ENCODE results near the gene MMD.
"Not testable (repeated sequence)": the region's sequence is repeated elsewhere in the genome, so short reads cannot be mapped to it uniquely, and the experiment has no call there.

MMD gene

GRCh38 chr17:55442953-55443683 is 21.5 kb upstream of the MMD start:
- no peak for DNase-seq

GRCh38 chr17:55442462-55442861 is 20.8 kb upstream of the MMD start:
- DNase-seq = no peak

- peak; percentile 69 for DNase-seq
Measured at GRCh38 chr17:55441544-55441943, 19.9 kb upstream of the MMD start.

DNA sequence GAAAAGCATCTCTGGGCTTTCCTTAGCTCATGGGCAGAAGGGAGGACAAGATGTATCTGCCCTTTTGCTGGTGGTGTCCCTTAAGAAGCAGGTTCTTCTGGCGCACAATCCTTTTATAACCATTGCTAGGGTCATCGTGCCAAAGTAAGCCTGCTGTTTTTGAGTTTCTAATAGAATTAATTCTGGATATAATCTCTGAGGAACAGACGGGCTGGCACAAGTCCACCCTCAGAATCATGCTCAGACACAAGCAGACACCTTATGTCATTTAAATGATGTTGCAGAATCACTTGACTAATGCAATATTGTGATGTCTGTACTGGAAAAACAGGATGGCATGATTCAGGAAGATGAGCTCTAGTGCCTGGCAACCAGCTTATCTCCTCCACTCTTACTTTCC is 18.8 kb upstream of the MMD start:
- DNase-seq = peak; percentile 88

- DNase-seq = no peak
Measured at GRCh38 chr17:55437159-55437605, 15.5 kb upstream of the MMD start.

- no peak for DNase-seq
Measured at GRCh38 chr17:55436224-55437158, 14.9 kb upstream of the MMD start.

DNA sequence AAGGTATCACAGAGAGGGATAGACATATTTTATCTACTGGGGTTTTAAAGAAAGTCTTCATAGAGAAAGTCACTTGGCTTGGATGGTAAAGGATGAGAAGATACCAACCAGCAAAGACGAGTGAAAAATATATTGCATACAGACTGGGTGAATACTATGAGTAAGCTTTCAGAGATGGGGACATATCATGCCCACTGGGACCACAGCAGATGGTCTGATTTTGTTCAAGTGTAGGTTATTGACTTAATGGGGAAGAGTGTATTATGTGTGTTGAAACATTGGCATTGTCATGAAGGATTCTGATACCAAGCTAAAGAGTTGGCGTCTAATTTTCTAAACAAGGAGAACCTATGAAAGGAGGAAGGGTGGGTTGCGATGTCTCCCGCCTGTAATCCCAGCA is 13.8 kb upstream of the MMD start:
- DNase-seq = peak; percentile 52

DNA sequence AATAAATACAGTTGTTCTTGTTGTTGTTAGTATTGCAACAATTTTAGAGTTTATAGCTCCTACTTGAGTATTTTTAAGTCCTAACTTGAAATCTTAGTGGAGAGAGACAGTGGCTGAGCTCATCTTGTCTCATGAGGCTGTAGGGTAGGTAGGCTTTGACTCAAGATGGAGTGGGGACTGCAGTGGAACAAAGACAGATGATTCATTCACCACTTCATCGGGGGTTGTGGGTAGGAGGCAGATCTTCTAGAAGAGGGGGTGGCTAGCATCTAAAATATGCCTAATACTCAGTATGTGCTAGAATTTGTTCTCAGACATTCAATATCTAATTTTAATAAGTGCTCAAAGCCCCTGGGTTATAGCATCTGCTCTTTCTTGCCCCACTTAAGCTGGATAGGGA is 13.1 kb upstream of the MMD start:
- DNase-seq = no peak

GRCh38 chr17:55433629-55434422 is 12.2 kb upstream of the MMD start:
- no peak for DNase-seq

- no peak for DNase-seq
Measured at GRCh38 chr17:55433029-55433628, 11.5 kb upstream of the MMD start.

- DNase-seq = no peak
Measured at GRCh38 chr17:55432358-55433028, 10.9 kb upstream of the MMD start.

DNA sequence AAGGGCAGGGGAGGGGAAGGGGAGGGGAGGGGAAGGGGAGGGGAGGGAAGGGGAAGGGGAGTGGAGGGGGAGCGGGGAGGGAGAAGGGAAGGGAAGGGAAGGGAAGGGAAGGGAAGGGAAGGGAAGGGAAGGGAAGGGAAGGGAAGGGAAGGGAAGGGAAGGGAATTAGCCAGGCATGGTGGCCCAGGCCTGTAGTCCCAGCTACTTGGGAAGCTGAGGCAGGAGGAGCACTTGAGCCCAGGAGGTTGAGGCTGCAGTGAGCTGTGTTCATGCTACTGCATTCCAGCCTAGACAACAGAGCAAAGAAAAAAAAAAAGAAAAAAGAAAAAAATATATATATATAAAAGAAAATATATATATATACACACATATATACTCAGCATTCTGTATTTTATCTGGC is 10.3 kb upstream of the MMD start:
- not testable (repeated sequence) for DNase-seq

DNA sequence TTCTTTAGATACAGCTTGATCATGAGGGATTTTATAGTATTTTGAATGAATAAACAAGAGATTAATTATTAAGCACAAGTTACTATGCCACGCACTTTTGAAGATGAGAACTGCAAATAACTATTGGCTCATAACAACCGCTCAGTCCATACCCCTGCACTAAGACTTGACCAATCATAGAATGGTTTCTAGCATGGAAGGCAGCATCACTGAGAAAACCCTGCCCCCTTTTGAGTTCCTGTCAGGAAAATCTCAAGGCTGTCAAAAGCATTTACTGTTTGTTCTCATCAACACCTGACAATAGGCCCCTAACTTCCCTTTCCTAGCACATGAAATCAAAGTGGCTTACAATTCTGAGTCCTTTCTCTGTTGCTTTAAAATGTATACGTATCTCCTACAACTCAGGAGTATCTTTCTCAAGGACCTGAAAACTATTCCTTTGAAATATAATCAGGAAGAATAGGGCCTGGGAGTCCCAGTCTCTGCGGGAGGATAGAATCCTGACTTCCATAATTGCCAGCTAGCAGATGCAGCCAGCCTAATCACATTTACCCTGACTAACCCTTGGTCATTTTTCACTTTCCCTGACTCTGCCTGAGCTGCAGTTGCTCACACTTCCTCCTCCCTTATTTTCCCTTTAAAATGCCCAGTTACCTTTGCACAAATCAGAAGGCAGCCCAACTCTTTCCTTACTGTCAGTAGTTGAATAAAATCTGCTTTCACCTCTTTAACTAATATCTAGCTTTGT is 9.1 kb upstream of the MMD start:
- no peak for DNase-seq

- DNase-seq = no peak
Measured at GRCh38 chr17:55427587-55427882, 5.9 kb upstream of the MMD start.

- no peak for DNase-seq
Measured at GRCh38 chr17:55426851-55427586, 5.4 kb upstream of the MMD start.

GRCh38 chr17:55424893-55425540 is 3.4 kb upstream of the MMD start:
- DNase-seq = no peak

DNA sequence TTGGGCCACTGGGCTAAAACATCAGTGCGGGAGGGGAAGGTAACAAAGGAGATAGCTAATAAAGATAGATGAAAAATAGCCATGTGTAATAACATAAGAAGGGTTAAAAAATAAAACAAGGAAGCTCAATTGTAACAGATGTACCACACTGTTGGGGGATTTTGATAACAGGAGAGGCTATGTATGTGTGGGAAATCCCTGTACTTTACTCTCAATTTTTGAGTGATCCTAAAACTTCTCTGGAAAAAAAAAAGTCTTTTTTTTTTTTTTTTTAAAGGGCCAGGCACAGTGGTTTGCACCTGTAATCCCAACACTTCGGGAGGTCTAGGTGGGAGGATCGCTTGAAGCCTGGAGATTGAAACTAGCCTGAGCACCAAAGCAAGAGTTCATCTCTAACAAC is 1.9 kb upstream of the MMD start:
- no peak for DNase-seq

- DNase-seq = not testable (repeated sequence)
Measured at GRCh38 chr17:55422828-55423164, 1.2 kb upstream of the MMD start.

DNA sequence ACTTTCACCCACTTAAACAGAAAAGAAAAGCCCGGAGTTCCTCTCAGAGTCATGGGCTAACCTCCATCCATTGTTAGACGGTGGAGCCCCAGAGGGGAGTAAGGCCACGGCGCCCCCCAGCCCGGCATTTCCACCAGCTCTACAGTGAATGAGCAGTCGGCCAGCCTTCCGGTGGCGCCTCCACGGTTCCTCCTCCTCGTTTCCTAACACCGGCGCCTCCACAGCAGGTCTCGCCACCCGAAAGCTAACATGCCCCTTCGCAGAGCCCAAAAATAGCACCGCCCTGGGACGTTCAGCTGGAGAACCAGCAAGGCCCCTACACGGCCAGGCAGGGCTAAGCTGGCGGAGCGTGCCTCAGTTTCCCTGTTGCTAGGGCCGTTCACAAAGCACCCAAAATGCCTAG is 858 bp downstream of the MMD start:
- no peak for DNase-seq

- DNase-seq = no peak
Measured at GRCh38 chr17:55420067-55420775, 1.4 kb downstream of the MMD start.
